OCI-LY3 (cell line): ENCODE results near the gene ANKRD33B.

ENCODE experiments used
- EZH2phosphoT487 ChIP-seq: fragments of 200-600 bp; shearing (Covaris generic); IDR thresholded peaks from 2 replicates; pipeline ENCODE4 v1.6.1; 2018; ENCODE audit warnings: antibody characterized with exemption, mixed run types, low read depth
- TF ChIP-seq, protein P1 (sequence below): fragments of 200-600, 300-600 bp; sonication (generic); IDR thresholded peaks from 2 replicates; pipeline ENCODE4 v1.5.1; 2014; ENCODE audit warnings: antibody characterized with exemption, low read length, low read depth

DNA sequence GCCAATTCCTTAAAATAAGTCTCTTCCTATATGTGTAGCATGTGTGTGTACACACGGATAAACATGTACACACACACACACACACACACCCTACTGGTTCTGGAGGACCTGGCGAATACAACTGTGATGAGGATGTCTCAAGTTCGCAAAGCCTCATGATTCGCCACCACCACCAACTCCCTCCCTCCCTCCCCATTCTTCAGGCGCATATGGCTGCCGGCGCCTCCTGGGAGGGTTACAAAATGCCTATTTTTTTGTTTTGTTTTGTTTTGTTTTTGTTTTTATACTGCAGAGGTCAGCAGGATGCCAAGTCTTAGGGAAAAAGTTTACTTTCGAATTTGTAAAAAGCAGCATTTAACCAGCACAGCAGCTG is 109.1 kb downstream of the ANKRD33B start:
- TF ChIP-seq, protein P1, sequence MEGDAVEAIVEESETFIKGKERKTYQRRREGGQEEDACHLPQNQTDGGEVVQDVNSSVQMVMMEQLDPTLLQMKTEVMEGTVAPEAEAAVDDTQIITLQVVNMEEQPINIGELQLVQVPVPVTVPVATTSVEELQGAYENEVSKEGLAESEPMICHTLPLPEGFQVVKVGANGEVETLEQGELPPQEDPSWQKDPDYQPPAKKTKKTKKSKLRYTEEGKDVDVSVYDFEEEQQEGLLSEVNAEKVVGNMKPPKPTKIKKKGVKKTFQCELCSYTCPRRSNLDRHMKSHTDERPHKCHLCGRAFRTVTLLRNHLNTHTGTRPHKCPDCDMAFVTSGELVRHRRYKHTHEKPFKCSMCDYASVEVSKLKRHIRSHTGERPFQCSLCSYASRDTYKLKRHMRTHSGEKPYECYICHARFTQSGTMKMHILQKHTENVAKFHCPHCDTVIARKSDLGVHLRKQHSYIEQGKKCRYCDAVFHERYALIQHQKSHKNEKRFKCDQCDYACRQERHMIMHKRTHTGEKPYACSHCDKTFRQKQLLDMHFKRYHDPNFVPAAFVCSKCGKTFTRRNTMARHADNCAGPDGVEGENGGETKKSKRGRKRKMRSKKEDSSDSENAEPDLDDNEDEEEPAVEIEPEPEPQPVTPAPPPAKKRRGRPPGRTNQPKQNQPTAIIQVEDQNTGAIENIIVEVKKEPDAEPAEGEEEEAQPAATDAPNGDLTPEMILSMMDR = no peak
- no peak for TF ChIP-seq EZH2phosphoT487
